GM10847 (cell line): Measurements from ENCODE around the gene NLE1.

Source experiments
- POLR2A ChIP-seq: IDR thresholded peaks from 2 replicates; pipeline ENCODE4 v1.6.1; 2011; ENCODE audit not compliant: insufficient read length; ENCODE audit errors: extremely low read depth

The NLE1 gene

GRCh38 chr17:35141681-35142466 lies at the start of gene NLE1:
NLE1 (minus strand) TSS chr17:35142303; CDS start chr17:35142275, 28 bp downstream.
- TF ChIP-seq POLR2A = peak; percentile 62

DNA sequence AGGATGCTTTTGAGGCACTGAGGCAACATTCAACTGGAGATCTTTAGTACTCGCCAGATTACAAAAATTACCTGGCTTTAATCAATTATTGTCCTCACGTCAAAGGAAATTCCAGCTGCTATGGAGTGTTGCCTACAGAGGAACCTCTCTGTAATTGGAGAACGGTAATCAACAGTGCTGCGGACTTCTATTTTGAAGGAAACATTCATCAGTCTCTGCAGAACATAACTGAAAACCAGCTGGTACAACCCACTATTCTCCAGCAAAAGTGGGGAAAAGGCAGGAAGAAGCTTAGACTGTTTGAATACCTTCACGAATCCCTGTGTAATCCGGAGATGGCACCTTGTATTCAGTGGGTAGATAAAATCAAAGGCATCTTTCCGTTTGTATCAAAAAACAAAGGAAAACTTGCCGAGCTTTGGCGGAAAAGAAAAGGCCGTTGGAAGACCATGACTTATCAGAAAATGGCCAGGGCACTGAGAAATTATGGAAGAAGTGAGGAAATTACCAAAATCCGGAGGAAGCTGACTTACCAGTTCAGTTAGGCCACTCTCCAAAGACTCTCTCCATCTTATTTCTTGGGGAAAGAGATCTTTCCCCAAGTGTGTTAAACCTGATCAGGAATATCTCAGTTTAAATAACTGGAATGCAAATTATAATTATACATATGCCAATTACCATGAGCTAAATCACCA lies 49.0 kb upstream of the NLE1 start:
- TF ChIP-seq POLR2A = no peak

DNA sequence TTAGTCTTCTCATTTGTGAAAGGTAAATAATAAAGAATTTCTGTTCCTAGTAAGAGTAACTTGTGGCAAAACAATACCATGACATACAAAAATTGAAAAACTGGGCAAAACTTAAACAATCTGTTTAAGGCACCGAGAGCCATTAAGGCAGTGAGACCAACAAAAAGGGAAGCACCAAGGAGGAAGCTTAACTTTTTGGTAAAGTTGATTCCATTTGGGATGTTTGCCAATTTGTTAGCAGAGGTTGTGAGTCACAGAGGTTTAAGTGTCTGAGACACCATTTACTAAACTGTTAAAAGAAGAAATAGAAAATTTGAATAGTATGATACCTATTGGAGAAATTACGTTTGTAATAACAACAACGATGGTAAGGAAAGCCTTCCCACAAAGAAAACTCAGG lies 47.2 kb upstream of the NLE1 start:
- no peak for TF ChIP-seq POLR2A

DNA sequence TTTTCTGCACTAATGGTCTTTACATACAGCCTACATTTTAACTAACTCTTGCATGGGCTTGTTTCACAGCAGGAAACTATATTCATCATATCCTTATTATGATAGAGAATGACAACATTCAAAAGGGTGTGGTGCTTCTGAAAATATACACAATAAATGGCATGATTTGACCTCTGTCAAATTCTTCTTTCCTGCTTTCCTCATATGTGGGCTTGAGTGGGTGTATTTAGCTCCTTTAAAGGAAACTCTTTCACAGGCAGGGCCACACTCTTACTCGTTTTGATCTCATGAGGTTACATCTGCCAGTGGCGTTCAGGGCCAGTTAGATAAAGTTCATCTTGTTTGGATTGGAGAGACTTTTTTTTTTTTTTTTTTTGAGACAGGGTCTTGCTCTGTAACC lies 46.0 kb upstream of the NLE1 start:
- TF ChIP-seq POLR2A = no peak

DNA sequence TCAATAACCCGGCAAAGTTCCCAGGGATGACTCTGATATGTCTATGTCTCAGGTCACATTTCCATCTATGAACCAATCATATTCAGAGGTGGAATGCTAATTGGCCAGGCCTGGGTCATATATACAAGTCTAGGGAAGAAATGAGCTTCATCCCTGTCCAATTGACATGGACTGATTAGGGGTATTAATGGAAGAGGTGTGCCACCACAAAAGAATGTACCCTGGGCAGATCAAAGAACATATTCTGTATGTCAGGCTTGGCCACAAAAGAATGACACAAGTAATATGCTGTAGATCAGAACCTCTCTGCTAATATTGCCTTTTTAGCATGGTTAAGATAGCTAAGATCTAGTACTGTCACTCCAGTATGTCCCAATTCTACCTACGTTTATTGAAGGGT lies 45.4 kb upstream of the NLE1 start:
- no peak for TF ChIP-seq POLR2A

DNA sequence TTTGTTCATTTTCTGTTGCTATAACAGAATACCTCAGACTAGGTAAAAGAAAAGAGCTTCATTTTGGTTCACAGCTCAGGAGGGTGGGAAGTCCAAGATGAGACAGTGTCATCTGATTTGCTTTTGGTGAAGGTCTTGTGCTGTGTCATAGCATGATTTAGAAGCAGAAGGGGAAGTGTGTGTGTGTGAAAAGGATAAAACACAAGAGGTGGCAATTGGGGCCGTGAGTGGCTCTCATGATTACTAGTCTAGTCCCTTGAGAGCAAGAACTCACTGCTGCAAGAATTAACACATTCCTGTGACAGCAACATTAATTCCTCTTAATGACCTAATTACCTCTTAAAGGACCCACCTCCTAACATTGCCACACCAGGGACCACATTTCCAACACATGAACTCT lies 43.7 kb upstream of the NLE1 start:
- no peak for TF ChIP-seq POLR2A

- TF ChIP-seq POLR2A = no peak
These were observed 42.2 kb upstream of the NLE1 start for GRCh38 chr17:35184274-35184673.

DNA sequence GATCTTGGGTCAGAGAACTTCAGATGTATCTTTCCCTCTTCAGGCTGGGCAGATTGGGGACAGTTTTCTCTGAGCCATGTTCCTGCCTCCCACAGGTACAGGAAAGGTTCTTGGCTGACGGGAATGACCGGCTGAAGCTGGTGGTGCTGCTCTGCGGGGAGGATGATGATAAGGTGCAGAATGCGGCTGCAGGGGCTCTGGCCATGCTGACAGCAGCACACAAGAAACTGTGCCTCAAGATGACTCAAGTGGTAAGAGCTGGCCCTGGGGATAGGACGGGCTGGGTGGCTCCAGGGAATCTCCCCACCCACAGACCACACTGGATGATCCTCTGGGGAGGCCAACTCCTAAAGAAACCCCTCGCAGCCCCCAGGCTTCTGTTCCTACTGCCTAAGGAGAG lies 41.2 kb upstream of the NLE1 start:
- no peak for TF ChIP-seq POLR2A

GRCh38 chr17:35176897-35177296 lies 34.8 kb upstream of the NLE1 start:
- TF ChIP-seq POLR2A = no peak

DNA sequence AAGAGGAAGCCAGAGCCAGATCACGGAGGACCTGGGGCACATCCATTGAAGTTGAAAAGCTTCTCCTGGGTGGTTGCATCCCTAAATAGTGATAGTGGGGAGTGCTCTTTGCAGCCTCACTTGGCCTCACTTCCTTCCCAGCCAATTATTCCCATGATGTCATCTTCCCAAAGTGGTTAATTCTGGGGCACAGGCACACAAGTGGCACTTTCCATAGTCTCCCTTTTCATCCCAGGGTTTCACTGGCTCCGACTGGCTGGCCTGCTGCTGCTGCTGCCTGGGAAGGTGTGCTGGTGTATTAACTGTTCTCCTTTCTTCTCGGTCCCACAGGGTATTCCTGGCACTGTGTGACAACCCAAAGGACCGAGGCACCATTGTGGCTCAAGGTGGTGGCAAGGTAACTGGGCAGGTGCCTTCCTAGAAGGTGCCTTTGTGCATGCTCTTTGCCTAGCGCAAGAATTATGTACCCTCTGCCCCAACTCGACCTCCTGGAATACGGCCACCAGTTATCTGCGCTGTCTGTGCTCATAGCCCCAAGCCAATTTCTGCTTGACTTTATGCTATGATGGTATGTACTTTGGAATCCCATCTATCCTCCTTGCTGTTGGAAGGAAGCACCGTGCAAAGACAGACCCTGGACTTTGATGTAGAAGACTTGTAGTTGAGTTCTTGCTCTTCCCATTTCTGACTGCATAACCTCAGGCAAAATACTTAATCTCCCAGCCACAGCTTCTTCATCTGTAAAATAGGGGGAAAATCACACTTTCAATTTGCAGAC lies 33.7 kb upstream of the NLE1 start:
- no peak for TF ChIP-seq POLR2A

DNA sequence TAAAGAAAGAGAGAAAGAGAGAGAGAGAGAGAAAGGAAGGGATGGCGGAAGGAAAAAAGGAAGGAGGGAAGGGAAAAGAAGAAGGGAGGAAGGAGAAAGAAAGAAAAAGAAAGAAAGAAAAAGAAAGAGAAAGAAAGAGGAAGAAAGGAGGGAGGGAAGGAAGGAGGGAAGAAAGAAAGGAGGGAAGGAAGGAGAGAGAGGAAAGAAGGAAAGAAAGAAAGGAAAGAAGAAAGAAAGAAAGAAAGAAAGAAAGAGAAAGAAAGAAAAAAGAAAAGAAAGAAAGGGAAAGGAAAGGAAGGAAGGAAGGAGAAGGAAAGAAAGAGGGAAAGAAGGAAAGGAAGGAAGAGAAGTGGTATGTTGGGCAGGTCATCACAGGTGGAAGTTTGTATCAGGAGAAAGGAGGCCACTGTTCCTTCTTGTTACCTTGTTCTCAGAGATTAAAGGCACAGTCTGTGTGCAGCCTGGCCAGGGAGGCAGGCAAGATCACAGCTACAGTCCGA lies 32.8 kb upstream of the NLE1 start:
- TF ChIP-seq POLR2A = no peak

- no peak for TF ChIP-seq POLR2A
These were observed 29.7 kb upstream of the NLE1 start for GRCh38 chr17:35171834-35172233.

GRCh38 chr17:35170968-35171771 lies 29.1 kb upstream of the NLE1 start:
- TF ChIP-seq POLR2A = no peak

GRCh38 chr17:35169835-35170363 lies 27.8 kb upstream of the NLE1 start:
- no peak for TF ChIP-seq POLR2A

DNA sequence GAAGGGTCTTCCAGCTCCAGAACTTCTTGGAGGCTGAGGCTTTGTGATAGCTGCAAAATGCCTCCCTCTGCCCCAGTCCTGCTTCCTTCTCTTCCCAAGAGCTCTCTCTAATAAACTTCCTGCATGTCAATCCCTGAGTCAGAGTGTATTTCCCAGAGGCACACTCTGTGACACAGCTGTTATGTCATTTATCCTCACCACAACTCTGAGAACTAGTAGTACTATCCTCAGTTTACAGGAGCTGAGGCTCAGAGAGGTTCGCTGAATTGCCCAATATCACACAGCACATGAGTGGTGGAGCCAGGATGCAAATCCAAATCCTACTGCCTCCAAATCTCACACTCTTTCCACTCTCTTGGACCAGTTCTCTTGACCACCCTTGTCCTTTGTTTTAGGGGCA lies 25.6 kb upstream of the NLE1 start:
- TF ChIP-seq POLR2A = no peak
